ENCODE results near the gene RUVBL1.

Gene RUVBL1

GRCh38 chr3:128066114-128066513 lies 57.5 kb downstream of the RUVBL1 start:
- no peak for DNase-seq

- no peak for DNase-seq
Observed at GRCh38 chr3:128064962-128065361, 58.6 kb downstream of the RUVBL1 start.

GRCh38 chr3:128063865-128064264 lies 59.7 kb downstream of the RUVBL1 start:
- DNase-seq: no peak

GRCh38 chr3:128062033-128062745 lies 61.4 kb downstream of the RUVBL1 start:
- no peak for DNase-seq

- DNase-seq: no peak
Observed at GRCh38 chr3:128060473-128061381, 62.9 kb downstream of the RUVBL1 start.

GRCh38 chr3:128056258-128056657 lies 67.4 kb downstream of the RUVBL1 start:
- DNase-seq: no peak

GRCh38 chr3:128054367-128054766 lies 69.2 kb downstream of the RUVBL1 start:
- no peak for DNase-seq

- no peak for DNase-seq
Observed at GRCh38 chr3:128053614-128054013, 70.0 kb downstream of the RUVBL1 start.

- DNase-seq: no peak
Observed at GRCh38 chr3:128052595-128053351, 70.8 kb downstream of the RUVBL1 start.

- DNase-seq: peak; percentile 92
Observed at GRCh38 chr3:128051837-128052594, 71.6 kb downstream of the RUVBL1 start, which contains the start of gene SEC61A1. SEC61A1 (plus strand) TSS chr3:128052437; CDS start chr3:128052553, 116 bp downstream.

- DNase-seq: no peak
Observed at GRCh38 chr3:128051459-128051836, 72.2 kb downstream of the RUVBL1 start.

- DNase-seq: no peak
Observed at GRCh38 chr3:128050597-128050996, 73.0 kb downstream of the RUVBL1 start.

- no peak for DNase-seq
Observed at GRCh38 chr3:128041344-128041743, 82.3 kb downstream of the RUVBL1 start.

GRCh38 chr3:128040660-128041059 lies 83.0 kb downstream of the RUVBL1 start:
- DNase-seq: no peak

GRCh38 chr3:128040041-128040440 lies 83.6 kb downstream of the RUVBL1 start:
- DNase-seq: no peak

GRCh38 chr3:128036119-128036518 lies 87.5 kb downstream of the RUVBL1 start:
- no peak for DNase-seq

- no peak for DNase-seq
Observed at GRCh38 chr3:128033102-128033501, 90.5 kb downstream of the RUVBL1 start.
